H1 (cell line): Measurements from ENCODE around the gene JAKMIP2. TPM values are rescaled to one million over a fixed set of nuclear protein-coding genes. Genes with fewer than 3 reads are reported as not detected.

Source experiments
- CTCF ChIA-PET: fragments of 300-600 bp; sonication (Branson Sonifier 250); formaldehyde crosslinking; loops from one replicate; lab custom pipeline; 2021; ENCODE audit not compliant: partially characterized antibody; lab: Charles Lee
- POLR2A ChIA-PET: fragments of 300-600 bp; sonication (Branson Sonifier 250); formaldehyde crosslinking; loops from one replicate; lab custom pipeline; 2021; ENCODE audit warnings: inconsistent platforms; ENCODE audit not compliant: partially characterized antibody; lab: Charles Lee
- DNase-seq, 2 experiments: peaks; one replicate each; pipeline versions ENCODE4 v3.0.0 to v3.0.0-alpha.2; 2010 to 2022; ENCODE audit warnings: low spot score in 2 of 2, low read depth in 1 of 2, mixed read lengths in 1 of 2
- FAIRE-seq: peaks from 2 replicates; lab custom pipeline; 2011; peaks lifted over from hg19 to GRCh38; lab: Jason Lieb, UNC
- H2AFZ ChIP-seq: 2 replicates; pipeline ENCODE4 v1.8.1; 2012; ENCODE audit warnings: low read length, inconsistent platforms
- H2AK5ac ChIP-seq: 2 replicates; pipeline ENCODE4 v1.6.1; 2013; ENCODE audit warnings: low read depth, low read length
- H2BK120ac ChIP-seq: replicated peaks from 2 replicates; pipeline ENCODE3; 2013; ENCODE audit warnings: low read depth, low read length, inconsistent platforms
- H2BK12ac ChIP-seq: 2 replicates; pipeline ENCODE4 v1.6.1; 2013; ENCODE audit warnings: low read depth, low read length
- H2BK15ac ChIP-seq: 2 replicates; pipeline ENCODE4 v1.6.1; 2013; ENCODE audit warnings: low read length
- H2BK20ac ChIP-seq: 2 replicates; pipeline ENCODE4 v1.6.1; 2013; ENCODE audit warnings: low read length
- H2BK5ac ChIP-seq: 2 replicates; pipeline ENCODE4 v1.6.1; 2013; ENCODE audit warnings: low read depth, low read length
- H3K14ac ChIP-seq: 2 replicates; pipeline ENCODE4 v1.6.1; 2013; ENCODE audit warnings: inconsistent platforms; ENCODE audit not compliant: insufficient read length
- H3K18ac ChIP-seq: 2 replicates; pipeline ENCODE4 v1.6.1; 2013; ENCODE audit warnings: low read length; ENCODE audit errors: extremely low read depth
- H3K23ac ChIP-seq: 2 replicates; pipeline ENCODE4 v1.6.1; 2013; ENCODE audit warnings: inconsistent platforms; ENCODE audit not compliant: insufficient read length
- H3K23me2 ChIP-seq: 2 replicates; pipeline ENCODE4 v1.6.1; 2013; ENCODE audit warnings: low read depth, low read length
- H3K27ac ChIP-seq: 2 replicates; pipeline ENCODE4 v1.6.1; 2011; ENCODE audit warnings: low read depth, low read length, inconsistent platforms
- H3K27me3 ChIP-seq, 4 experiments: replicated peaks in 1 of 4; 1 replicate in 1 of 4; 2 replicates in 3 of 4; pipeline versions ENCODE4 v1.6.1 to v1.8.1; 2011 to 2013; ENCODE audit warnings: low read length in 3 of 4, mild to moderate bottlenecking in 3 of 4, inconsistent platforms in 2 of 4, mixed read lengths in 2 of 4, moderate library complexity in 1 of 4; ENCODE audit not compliant: control insufficient read depth in 3 of 4, insufficient read depth in 3 of 4; ENCODE audit errors: extremely low read depth in 1 of 4
- H3K36me3 ChIP-seq, 4 experiments: 2 replicates each; pipeline versions ENCODE4 v1.6.1 to v1.8.1; 2011 to 2013; ENCODE audit warnings: mild to moderate bottlenecking in 4 of 4, low read length in 3 of 4, moderate library complexity in 2 of 4, control low read depth in 1 of 4, inconsistent platforms in 1 of 4; ENCODE audit not compliant: insufficient read depth in 4 of 4, control insufficient read depth in 2 of 4
- H3K4ac ChIP-seq: replicated peaks from 2 replicates; pipeline ENCODE3; 2013; ENCODE audit warnings: low read length, low read depth, mixed read lengths, inconsistent platforms; ENCODE audit not compliant: insufficient read length
- H3K4me1 ChIP-seq, 4 experiments: replicated peaks in 1 of 4; 1 replicate in 1 of 4; 2 replicates in 3 of 4; pipeline versions ENCODE4 v1.6.1 to v1.8.1; 2011 to 2013; ENCODE audit warnings: low read length in 3 of 4, inconsistent platforms in 2 of 4, mixed read lengths in 1 of 4; ENCODE audit not compliant: insufficient read depth in 4 of 4, control insufficient read depth in 3 of 4
- H3K4me2 ChIP-seq, 2 experiments: 2 replicates each; pipeline versions ENCODE4 v1.6.1 to v1.8.1; 2011 to 2013; ENCODE audit warnings: low read depth in 2 of 2, low read length in 2 of 2, control low read depth in 1 of 2, inconsistent platforms in 1 of 2, mild to moderate bottlenecking in 1 of 2; ENCODE audit not compliant: insufficient read depth in 1 of 2
- H3K4me3 ChIP-seq, 4 experiments: fragments of 200-600, 300-600 bp in 1 of 4; sonication (generic), shearing (Covaris generic), sonication (Bioruptor Twin) in 1 of 4; 2 replicates each; pipeline versions ENCODE4 v1.5.1 to v1.8.1; 2011 to 2016; ENCODE audit warnings: low read length in 4 of 4, low read depth in 3 of 4, control low read depth in 2 of 4, inconsistent platforms in 2 of 4, mild to moderate bottlenecking in 2 of 4, mixed read lengths in 1 of 4, moderate library complexity in 1 of 4; ENCODE audit not compliant: insufficient read depth in 2 of 4; ENCODE audit errors: extremely low read depth in 1 of 4
- H3K56ac ChIP-seq: replicated peaks from 2 replicates; pipeline ENCODE3; 2013; ENCODE audit warnings: low read depth, mild to moderate bottlenecking, mixed read lengths, low read length, inconsistent platforms; ENCODE audit not compliant: insufficient read length
- H3K79me1 ChIP-seq: 2 replicates; pipeline ENCODE4 v1.6.1; 2013; ENCODE audit warnings: low read depth, low read length, control low read depth
- H3K79me2 ChIP-seq, 2 experiments: 2 replicates each; pipeline versions ENCODE4 v1.6.1 to v1.8.1; 2012 to 2013; ENCODE audit warnings: low read length in 2 of 2, mild to moderate bottlenecking in 2 of 2, inconsistent platforms in 1 of 2; ENCODE audit not compliant: insufficient read depth in 2 of 2, control insufficient read depth in 1 of 2
- H3K9ac ChIP-seq, 4 experiments: replicated peaks in 1 of 4; 1 replicate in 1 of 4; 2 replicates in 3 of 4; pipeline versions ENCODE4 v1.6.1 to v1.8.1; 2011 to 2013; ENCODE audit warnings: low read depth in 3 of 4, low read length in 3 of 4, control low read depth in 2 of 4, mild to moderate bottlenecking in 2 of 4, moderate library complexity in 2 of 4, inconsistent platforms in 1 of 4; ENCODE audit errors: extremely low read depth in 1 of 4
- H3K9me3 ChIP-seq, 2 experiments: 2 replicates each; pipeline versions ENCODE4 v1.6.1 to v1.8.1; 2012 to 2013; ENCODE audit warnings: mild to moderate bottlenecking in 2 of 2, moderate library complexity in 2 of 2, control low read depth in 1 of 2, inconsistent platforms in 1 of 2, low read depth in 1 of 2, low read length in 1 of 2, mixed read lengths in 1 of 2; ENCODE audit not compliant: insufficient read depth in 2 of 2
- H4K20me1 ChIP-seq, 2 experiments: replicated peaks in 1 of 2; 2 replicates each; pipeline versions ENCODE3 to v1.8.1; 2011 to 2013; ENCODE audit warnings: inconsistent platforms in 2 of 2, low read length in 2 of 2, mild to moderate bottlenecking in 1 of 2; ENCODE audit not compliant: insufficient read depth in 2 of 2, control insufficient read depth in 1 of 2
- H4K5ac ChIP-seq: 2 replicates; pipeline ENCODE4 v1.6.1; 2013; ENCODE audit warnings: low read length, low read depth, mixed read lengths, inconsistent platforms; ENCODE audit not compliant: insufficient read length
- H4K8ac ChIP-seq: 2 replicates; pipeline ENCODE4 v1.8.0; 2013; ENCODE audit warnings: mild to moderate bottlenecking, moderate library complexity, low read length, inconsistent platforms; ENCODE audit not compliant: insufficient read depth; ENCODE audit errors: extremely low read depth
- H4K91ac ChIP-seq: replicated peaks from 2 replicates; pipeline ENCODE3; 2013; ENCODE audit warnings: low read length, mixed read lengths, inconsistent platforms; ENCODE audit not compliant: insufficient read length
- CEBPB ChIP-seq: IDR thresholded peaks from 2 replicates; pipeline ENCODE4 v1.6.1; 2012; ENCODE audit warnings: low read depth, low read length
- NRF1 ChIP-seq: IDR thresholded peaks from 2 replicates; pipeline ENCODE4 v1.6.1; 2011; ENCODE audit warnings: mild to moderate bottlenecking, low read depth, low read length, improper control_type of control experiment
- WGBS, 2 experiments: shearing (Covaris generic) in 1 of 2; methylation state at CpG; one replicate each; pipeline versions ENCODE4 v1.1.6 to v1.1.7; 2013 to 2015; ENCODE audit warnings: low lambda C conversion rate in 2 of 2, mixed read lengths in 2 of 2, inconsistent platforms in 1 of 2, low coverage in 1 of 2, missing lambda C conversion rate in 1 of 2; ENCODE audit not compliant: insufficient replicate concordance in 2 of 2, insufficient coverage in 1 of 2, insufficient read length in 1 of 2; ENCODE audit errors: extremely low coverage in 1 of 2, missing lambda C conversion rate in 1 of 2; 5-methylcytosine and 5-hydroxymethylcytosine counted together
- polyA plus RNA-seq, 7 experiments: library from polyadenylated mRNA; depleted of rRNA in 3 of 7; stranded (reverse) in 5 of 7; unstranded in 2 of 7; fragments of >200 nt in 5 of 7; fragments of 200-250 nt in 2 of 7; gene quantifications; 1 replicate in 5 of 7; 2 replicates in 1 of 7; 4 replicates in 1 of 7; pipeline versions ENCODE4 v1.2.1 to v1.2.3, GENCODE V29; 2011 to 2013; ENCODE audit warnings: missing spikeins in 2 of 7, mixed read lengths in 2 of 7
- total RNA-seq: library from RNA; stranded (reverse); fragmentation: NEBNext Ultra II Directional; extraction: Animal tissue kit (Norgen Biotek cat#: 25700); gene quantifications from 2 replicates; pipeline ENCODE4 v1.2.1, GENCODE V29; 2021

JAKMIP2 gene
- total and polyA plus RNA-seq, 2 of the 8 experiments (the other 6 are each of a cell fraction or from before 2014, with no cell fraction given), result 2.4 to 13.6 TPM

- Histone ChIP-seq H3K18ac (peak overlapping the region; percentile 33; the same call in 1 of the 2 replicates), H3K23ac (no peak overlapping the region), H4K20me1 (no peaks in the 10 kb centered on the region), H3K4me2 (no peak overlapping the region), H3K9ac (no peak overlapping the region; a peak in 1 of 7 replicates), H3K14ac (no peak overlapping the region), H3K4me3 (no peak overlapping the region), H3K4me1 (peaks cover 5 to 23% (median 14%) of the 10 kb centered on the region in 4 experiments; a peak in 6 of 7 replicates), H3K79me1 (no peaks in the 10 kb centered on the region), H3K56ac (no peak overlapping the region), H3K27me3 (no peaks in the 10 kb centered on the region), H2BK120ac (peak overlapping the region; percentile 14), H3K23me2 (peaks cover 6% of the 10 kb centered on the region; the same call in 1 of the 2 replicates), H2BK15ac (peak overlapping the region; percentile 88; the same call in 1 of the 2 replicates), H3K27ac (no peak overlapping the region), H4K91ac (no peak overlapping the region), H2AFZ (no peak overlapping the region), H3K36me3 (peaks cover 0 to 7% (median 3%) of the 10 kb centered on the region in 4 experiments; a peak in 3 of 8 replicates), H4K5ac (no peak overlapping the region), H2BK12ac (no peak overlapping the region), H3K4ac (no peak overlapping the region), H2BK20ac (peak overlapping the region; percentile 40; the same call in 1 of the 2 replicates), H2AK5ac (no peak overlapping the region), H2BK5ac (no peak overlapping the region), H4K8ac (no peak overlapping the region), H3K79me2 (peaks cover 8 to 31% of the 10 kb centered on the region in 2 experiments; a peak in 3 of 4 replicates), H3K9me3 (no peaks in the 10 kb centered on the region)
- POLR2A ChIA-PET, result interaction anchor here (0.9 to 6.6 kb wide), 5 partner anchors 16 to 165 kb away, joined by 4 to 47 read pairs (median 5); no protein-coding TSS in a partner anchor
- CTCF ChIA-PET, result interaction anchor here (0.5 to 7.7 kb wide), 29 partner anchors 10 to 385 kb away, joined by 3 to 83 read pairs (median 8); no protein-coding TSS in a partner anchor
- WGBS, 2 experiments, result 81% methylated on average over 8 of the region's 8 CpGs; no CpG with 5 or more reads in 1 of the 2 experiments
- DNase-seq (no peak), FAIRE-seq (no peak)
- TF ChIP-seq CEBPB, result peak; percentile 89
- TF ChIP-seq NRF1, result no peak
These were observed 224.4 kb downstream of the JAKMIP2 start for GRCh38 chr5:147557876-147558745.
